ENCODE measurements around the gene RUFY3.

DNA sequence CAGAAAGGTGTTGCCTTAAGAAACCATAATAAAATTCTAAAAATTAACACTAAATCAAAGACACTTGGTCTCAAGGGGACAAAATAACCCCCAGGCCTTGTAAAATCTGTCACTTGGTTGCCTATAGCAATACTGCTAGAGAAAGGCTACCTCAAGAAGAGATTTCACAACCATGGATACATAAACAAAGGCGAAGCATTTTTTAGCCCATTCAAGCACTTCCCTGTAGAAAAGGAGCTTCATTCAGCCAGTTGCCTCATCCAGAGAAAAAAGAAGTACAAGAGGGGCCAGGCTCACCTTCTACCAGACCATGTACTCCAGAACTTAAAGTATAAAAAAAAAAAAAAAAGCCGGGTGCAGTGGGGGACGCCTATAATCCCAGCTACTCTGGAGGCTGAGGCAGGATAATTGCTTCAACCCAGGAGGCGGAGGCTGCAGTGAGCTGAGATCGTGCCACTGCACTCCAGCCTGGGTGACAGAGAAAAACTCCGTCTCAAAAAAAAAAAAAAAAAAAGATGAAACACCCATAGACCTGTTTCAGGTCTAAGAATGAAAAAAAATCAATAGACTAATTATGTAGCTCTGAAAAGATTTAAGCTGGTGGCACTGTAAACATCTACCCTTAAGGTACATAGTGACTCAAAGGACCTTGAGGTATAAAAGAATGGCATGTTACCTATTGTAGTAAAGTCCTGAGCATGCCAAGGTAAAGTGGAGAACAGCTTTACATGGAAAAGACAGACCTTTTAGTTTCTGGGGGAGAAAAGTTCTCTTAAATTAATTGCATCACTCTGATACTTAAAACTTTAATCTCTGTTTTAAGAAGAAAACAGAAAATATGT is 18.0 kb downstream of the RUFY3 start:
- TF ChIP-seq ZNF114 (CRISPR knock-in tag; IDR thresholded peaks at IDR 0.05) (no peak), POLR2AphosphoS5 (IDR thresholded peaks at IDR 0.05; ENCODE audit: low read depth) (no peak), NANOG (IDR thresholded peaks at IDR 0.05; ENCODE audit: borderline replicate concordance) (no peak), JUNB (IDR thresholded peaks at IDR 0.05; ENCODE audit: unreplicated experiment) (no peak)
- TF ChIP-seq, protein P1, sequence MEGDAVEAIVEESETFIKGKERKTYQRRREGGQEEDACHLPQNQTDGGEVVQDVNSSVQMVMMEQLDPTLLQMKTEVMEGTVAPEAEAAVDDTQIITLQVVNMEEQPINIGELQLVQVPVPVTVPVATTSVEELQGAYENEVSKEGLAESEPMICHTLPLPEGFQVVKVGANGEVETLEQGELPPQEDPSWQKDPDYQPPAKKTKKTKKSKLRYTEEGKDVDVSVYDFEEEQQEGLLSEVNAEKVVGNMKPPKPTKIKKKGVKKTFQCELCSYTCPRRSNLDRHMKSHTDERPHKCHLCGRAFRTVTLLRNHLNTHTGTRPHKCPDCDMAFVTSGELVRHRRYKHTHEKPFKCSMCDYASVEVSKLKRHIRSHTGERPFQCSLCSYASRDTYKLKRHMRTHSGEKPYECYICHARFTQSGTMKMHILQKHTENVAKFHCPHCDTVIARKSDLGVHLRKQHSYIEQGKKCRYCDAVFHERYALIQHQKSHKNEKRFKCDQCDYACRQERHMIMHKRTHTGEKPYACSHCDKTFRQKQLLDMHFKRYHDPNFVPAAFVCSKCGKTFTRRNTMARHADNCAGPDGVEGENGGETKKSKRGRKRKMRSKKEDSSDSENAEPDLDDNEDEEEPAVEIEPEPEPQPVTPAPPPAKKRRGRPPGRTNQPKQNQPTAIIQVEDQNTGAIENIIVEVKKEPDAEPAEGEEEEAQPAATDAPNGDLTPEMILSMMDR (conservative IDR thresholded peaks at IDR 0.05; ENCODE audit: low read depth in 2 of 2): no peak
- TF ChIP-seq, protein P2, sequence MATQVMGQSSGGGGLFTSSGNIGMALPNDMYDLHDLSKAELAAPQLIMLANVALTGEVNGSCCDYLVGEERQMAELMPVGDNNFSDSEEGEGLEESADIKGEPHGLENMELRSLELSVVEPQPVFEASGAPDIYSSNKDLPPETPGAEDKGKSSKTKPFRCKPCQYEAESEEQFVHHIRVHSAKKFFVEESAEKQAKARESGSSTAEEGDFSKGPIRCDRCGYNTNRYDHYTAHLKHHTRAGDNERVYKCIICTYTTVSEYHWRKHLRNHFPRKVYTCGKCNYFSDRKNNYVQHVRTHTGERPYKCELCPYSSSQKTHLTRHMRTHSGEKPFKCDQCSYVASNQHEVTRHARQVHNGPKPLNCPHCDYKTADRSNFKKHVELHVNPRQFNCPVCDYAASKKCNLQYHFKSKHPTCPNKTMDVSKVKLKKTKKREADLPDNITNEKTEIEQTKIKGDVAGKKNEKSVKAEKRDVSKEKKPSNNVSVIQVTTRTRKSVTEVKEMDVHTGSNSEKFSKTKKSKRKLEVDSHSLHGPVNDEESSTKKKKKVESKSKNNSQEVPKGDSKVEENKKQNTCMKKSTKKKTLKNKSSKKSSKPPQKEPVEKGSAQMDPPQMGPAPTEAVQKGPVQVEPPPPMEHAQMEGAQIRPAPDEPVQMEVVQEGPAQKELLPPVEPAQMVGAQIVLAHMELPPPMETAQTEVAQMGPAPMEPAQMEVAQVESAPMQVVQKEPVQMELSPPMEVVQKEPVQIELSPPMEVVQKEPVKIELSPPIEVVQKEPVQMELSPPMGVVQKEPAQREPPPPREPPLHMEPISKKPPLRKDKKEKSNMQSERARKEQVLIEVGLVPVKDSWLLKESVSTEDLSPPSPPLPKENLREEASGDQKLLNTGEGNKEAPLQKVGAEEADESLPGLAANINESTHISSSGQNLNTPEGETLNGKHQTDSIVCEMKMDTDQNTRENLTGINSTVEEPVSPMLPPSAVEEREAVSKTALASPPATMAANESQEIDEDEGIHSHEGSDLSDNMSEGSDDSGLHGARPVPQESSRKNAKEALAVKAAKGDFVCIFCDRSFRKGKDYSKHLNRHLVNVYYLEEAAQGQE (IDR thresholded peaks at IDR 0.05; ENCODE audit: unreplicated experiment): no peak
- TF ChIP-seq, protein P3, sequence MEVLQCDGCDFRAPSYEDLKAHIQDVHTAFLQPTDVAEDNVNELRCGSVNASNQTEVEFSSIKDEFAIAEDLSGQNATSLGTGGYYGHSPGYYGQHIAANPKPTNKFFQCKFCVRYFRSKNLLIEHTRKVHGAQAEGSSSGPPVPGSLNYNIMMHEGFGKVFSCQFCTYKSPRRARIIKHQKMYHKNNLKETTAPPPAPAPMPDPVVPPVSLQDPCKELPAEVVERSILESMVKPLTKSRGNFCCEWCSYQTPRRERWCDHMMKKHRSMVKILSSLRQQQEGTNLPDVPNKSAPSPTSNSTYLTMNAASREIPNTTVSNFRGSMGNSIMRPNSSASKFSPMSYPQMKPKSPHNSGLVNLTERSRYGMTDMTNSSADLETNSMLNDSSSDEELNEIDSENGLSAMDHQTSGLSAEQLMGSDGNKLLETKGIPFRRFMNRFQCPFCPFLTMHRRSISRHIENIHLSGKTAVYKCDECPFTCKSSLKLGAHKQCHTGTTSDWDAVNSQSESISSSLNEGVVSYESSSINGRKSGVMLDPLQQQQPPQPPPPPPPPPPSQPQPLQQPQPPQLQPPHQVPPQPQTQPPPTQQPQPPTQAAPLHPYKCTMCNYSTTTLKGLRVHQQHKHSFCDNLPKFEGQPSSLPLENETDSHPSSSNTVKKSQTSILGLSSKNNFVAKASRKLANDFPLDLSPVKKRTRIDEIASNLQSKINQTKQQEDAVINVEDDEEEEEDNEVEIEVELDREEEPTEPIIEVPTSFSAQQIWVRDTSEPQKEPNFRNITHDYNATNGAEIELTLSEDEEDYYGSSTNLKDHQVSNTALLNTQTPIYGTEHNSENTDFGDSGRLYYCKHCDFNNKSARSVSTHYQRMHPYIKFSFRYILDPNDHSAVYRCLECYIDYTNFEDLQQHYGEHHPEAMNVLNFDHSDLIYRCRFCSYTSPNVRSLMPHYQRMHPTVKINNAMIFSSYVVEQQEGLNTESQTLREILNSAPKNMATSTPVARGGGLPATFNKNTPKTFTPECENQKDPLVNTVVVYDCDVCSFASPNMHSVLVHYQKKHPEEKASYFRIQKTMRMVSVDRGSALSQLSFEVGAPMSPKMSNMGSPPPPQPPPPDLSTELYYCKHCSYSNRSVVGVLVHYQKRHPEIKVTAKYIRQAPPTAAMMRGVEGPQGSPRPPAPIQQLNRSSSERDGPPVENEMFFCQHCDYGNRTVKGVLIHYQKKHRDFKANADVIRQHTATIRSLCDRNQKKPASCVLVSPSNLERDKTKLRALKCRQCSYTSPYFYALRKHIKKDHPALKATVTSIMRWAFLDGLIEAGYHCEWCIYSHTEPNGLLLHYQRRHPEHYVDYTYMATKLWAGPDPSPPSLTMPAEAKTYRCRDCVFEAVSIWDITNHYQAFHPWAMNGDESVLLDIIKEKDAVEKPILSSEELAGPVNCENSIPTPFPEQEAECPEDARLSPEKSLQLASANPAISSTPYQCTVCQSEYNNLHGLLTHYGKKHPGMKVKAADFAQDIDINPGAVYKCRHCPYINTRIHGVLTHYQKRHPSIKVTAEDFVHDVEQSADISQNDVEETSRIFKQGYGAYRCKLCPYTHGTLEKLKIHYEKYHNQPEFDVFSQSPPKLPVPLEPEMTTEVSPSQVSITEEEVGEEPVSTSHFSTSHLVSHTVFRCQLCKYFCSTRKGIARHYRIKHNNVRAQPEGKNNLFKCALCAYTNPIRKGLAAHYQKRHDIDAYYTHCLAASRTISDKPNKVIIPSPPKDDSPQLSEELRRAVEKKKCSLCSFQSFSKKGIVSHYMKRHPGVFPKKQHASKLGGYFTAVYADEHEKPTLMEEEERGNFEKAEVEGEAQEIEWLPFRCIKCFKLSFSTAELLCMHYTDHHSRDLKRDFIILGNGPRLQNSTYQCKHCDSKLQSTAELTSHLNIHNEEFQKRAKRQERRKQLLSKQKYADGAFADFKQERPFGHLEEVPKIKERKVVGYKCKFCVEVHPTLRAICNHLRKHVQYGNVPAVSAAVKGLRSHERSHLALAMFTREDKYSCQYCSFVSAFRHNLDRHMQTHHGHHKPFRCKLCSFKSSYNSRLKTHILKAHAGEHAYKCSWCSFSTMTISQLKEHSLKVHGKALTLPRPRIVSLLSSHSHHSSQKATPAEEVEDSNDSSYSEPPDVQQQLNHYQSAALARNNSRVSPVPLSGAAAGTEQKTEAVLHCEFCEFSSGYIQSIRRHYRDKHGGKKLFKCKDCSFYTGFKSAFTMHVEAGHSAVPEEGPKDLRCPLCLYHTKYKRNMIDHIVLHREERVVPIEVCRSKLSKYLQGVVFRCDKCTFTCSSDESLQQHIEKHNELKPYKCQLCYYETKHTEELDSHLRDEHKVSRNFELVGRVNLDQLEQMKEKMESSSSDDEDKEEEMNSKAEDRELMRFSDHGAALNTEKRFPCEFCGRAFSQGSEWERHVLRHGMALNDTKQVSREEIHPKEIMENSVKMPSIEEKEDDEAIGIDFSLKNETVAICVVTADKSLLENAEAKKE (CRISPR knock-in tag; IDR thresholded peaks at IDR 0.05): no peak

All from GM23338 (cell line).